Karpas-422 (cell line): Measurements from ENCODE around the gene ACOT7. TPM values are rescaled to one million over a fixed set of nuclear protein-coding genes. Genes with fewer than 3 reads are reported as not detected.

ENCODE experiments used
- DNase-seq: peaks from one replicate; pipeline ENCODE4 v3.0.0-alpha.2; 2015
- H2AFZ ChIP-seq: fragments of 200-600 bp; sonication (generic); 2 replicates; pipeline ENCODE4 v1.6.1; 2014; ENCODE audit warnings: antibody characterized with exemption, low read length, mixed read lengths
- H3K27ac ChIP-seq: fragments of 200-600 bp; sonication (generic); 2 replicates; pipeline ENCODE4 v1.5.1; 2014; ENCODE audit warnings: mild to moderate bottlenecking, low read length, moderate library complexity
- H3K27me3 ChIP-seq: fragments of 200-600 bp; sonication (generic); 2 replicates; pipeline ENCODE4 v1.6.1; 2014; ENCODE audit warnings: low read length, mixed read lengths
- H3K36me3 ChIP-seq: fragments of 200-600 bp; sonication (generic); 2 replicates; pipeline ENCODE4 v1.6.1; 2014; ENCODE audit warnings: low read length, mixed read lengths; ENCODE audit not compliant: insufficient read depth
- H3K4me1 ChIP-seq: fragments of 200-600 bp; sonication (generic); 2 replicates; pipeline ENCODE4 v1.6.1; 2014; ENCODE audit warnings: mild to moderate bottlenecking, low read length, mixed read lengths
- H3K4me2 ChIP-seq: fragments of 200-600 bp; sonication (generic); 2 replicates; pipeline ENCODE4 v1.6.1; 2014; ENCODE audit warnings: low read length, low read depth, mild to moderate bottlenecking; ENCODE audit not compliant: poor library complexity, severe bottlenecking
- H3K4me3 ChIP-seq: fragments of 200-600 bp; sonication (generic); 2 replicates; pipeline ENCODE4 v1.5.1; 2014; ENCODE audit warnings: mild to moderate bottlenecking, antibody characterized with exemption, low read length, mixed read lengths
- H3K79me2 ChIP-seq: fragments of 200-600 bp; sonication (generic); 2 replicates; pipeline ENCODE4 v1.6.1; 2014; ENCODE audit warnings: mild to moderate bottlenecking, low read length, mixed read lengths
- H3K9ac ChIP-seq: fragments of 200-600 bp; sonication (generic); 2 replicates; pipeline ENCODE4 v1.6.0; 2014; ENCODE audit warnings: low read length
- H3K9me2 ChIP-seq: fragments of 200-600 bp; sonication (generic), shearing (Covaris generic); replicated peaks from 2 replicates; pipeline ENCODE4 v1.6.0; 2014; ENCODE audit warnings: mild to moderate bottlenecking, low read length, moderate library complexity; ENCODE audit not compliant: insufficient read depth
- H3K9me3 ChIP-seq: fragments of 300-700, 200-600 bp; sonication (generic); 2 replicates; pipeline ENCODE4 v1.6.1; 2014; ENCODE audit warnings: low read length, mixed read lengths
- H4K20me1 ChIP-seq: fragments of 200-600 bp; sonication (generic); 2 replicates; pipeline ENCODE4 v1.6.1; 2014; ENCODE audit warnings: mild to moderate bottlenecking, antibody characterized with exemption, low read length, low read depth; ENCODE audit not compliant: insufficient read depth
- total RNA-seq: library from RNA; depleted of rRNA; stranded (reverse); fragments of >200 nt; shearing (Covaris generic); gene quantifications from 2 replicates; pipeline ENCODE4 v1.2.3, GENCODE V29; 2014; ENCODE audit warnings: low replicate concordance

Gene ACOT7
- total RNA-seq, 1 experiment from 2014 or later: 11.8 TPM

- no peak overlapping the region; the same call in 1 of the 2 replicates for H3K4me3 ChIP-seq
- H2AFZ ChIP-seq: 0 out of 2 replicates have a peak overlapping the region, but pooled peaks have one; percentile 23
- no peak overlapping the region for H3K9ac ChIP-seq
Observed at GRCh38 chr1:6414443-6414844, 20.9 kb upstream of the ACOT7 start.

GRCh38 chr1:6412896-6413295 lies 19.3 kb upstream of the ACOT7 start:
- Histone ChIP-seq H3K27ac (no peak overlapping the region), H3K4me3 (no peak overlapping the region), H3K36me3 (no peaks in the 10 kb centered on the region), H3K79me2 (no peaks in the 10 kb centered on the region), H3K4me1 (peaks cover 4% of the 10 kb centered on the region; the same call in 1 of the 2 replicates), H3K9me2 (no peaks in the 10 kb centered on the region), H3K4me2 (no peak overlapping the region), H3K9me3 (no peaks in the 10 kb centered on the region), H4K20me1 (no peaks in the 10 kb centered on the region), H3K27me3 (no peaks in the 10 kb centered on the region; the same call in 1 of the 2 replicates), H2AFZ (no peak overlapping the region), H3K9ac (no peak overlapping the region)
- no peak for DNase-seq

More at GRCh38 chr1:6414443-6414844, 20.9 kb upstream of the ACOT7 start:
- peaks cover 4% of the 10 kb centered on the region; the same call in 1 of the 2 replicates for H3K4me1 ChIP-seq
- no peaks in the 10 kb centered on the region for H3K9me2 ChIP-seq
- peak overlapping the region; percentile 22 for H3K4me2 ChIP-seq
- no peaks in the 10 kb centered on the region for H3K36me3 ChIP-seq
- no peak overlapping the region for H3K27ac ChIP-seq
- no peaks in the 10 kb centered on the region; the same call in 1 of the 2 replicates for H3K27me3 ChIP-seq
- H3K79me2 ChIP-seq: no peaks in the 10 kb centered on the region
- H4K20me1 ChIP-seq: no peaks in the 10 kb centered on the region
- H3K9me3 ChIP-seq: no peaks in the 10 kb centered on the region
- peak; percentile 77 for DNase-seq

GRCh38 chr1:6410248-6410893 lies 16.8 kb upstream of the ACOT7 start:
- Histone ChIP-seq H4K20me1 (0 out of 2 replicates have a peak, but pooled peaks cover 1% of the 10 kb centered on the region), H3K4me3 (no peak overlapping the region), H3K4me2 (no peak overlapping the region), H3K36me3 (no peaks in the 10 kb centered on the region), H3K9ac (no peak overlapping the region), H2AFZ (no peak overlapping the region), H3K9me3 (no peaks in the 10 kb centered on the region), H3K27me3 (no peaks in the 10 kb centered on the region; the same call in 1 of the 2 replicates), H3K9me2 (no peaks in the 10 kb centered on the region), H3K27ac (no peak overlapping the region), H3K79me2 (no peaks in the 10 kb centered on the region), H3K4me1 (peaks cover 4% of the 10 kb centered on the region; the same call in 1 of the 2 replicates)
- no peak for DNase-seq

- H3K4me1 ChIP-seq: peaks cover 3% of the 10 kb centered on the region; the same call in 1 of the 2 replicates
- H2AFZ ChIP-seq: no peak overlapping the region
- no peaks in the 10 kb centered on the region for H3K79me2 ChIP-seq
- no peak overlapping the region for H3K27ac ChIP-seq
- no peak overlapping the region for H3K9ac ChIP-seq
- H3K4me2 ChIP-seq: no peak overlapping the region
- H3K9me2 ChIP-seq: no peaks in the 10 kb centered on the region
- no peaks in the 10 kb centered on the region for H3K9me3 ChIP-seq
- H4K20me1 ChIP-seq: 0 out of 2 replicates have a peak, but pooled peaks cover 7% of the 10 kb centered on the region
- H3K36me3 ChIP-seq: no peaks in the 10 kb centered on the region
- no peaks in the 10 kb centered on the region; the same call in 1 of the 2 replicates for H3K27me3 ChIP-seq
- no peak for DNase-seq
- H3K4me3 ChIP-seq: no peak overlapping the region
Observed at GRCh38 chr1:6409733-6410132, 16.2 kb upstream of the ACOT7 start.

GRCh38 chr1:6409053-6409452 lies 15.5 kb upstream of the ACOT7 start:
- no peak overlapping the region for H2AFZ ChIP-seq
- 0 out of 2 replicates have a peak, but pooled peaks cover 7% of the 10 kb centered on the region for H4K20me1 ChIP-seq
- H3K4me3 ChIP-seq: no peak overlapping the region
- H3K4me2 ChIP-seq: no peak overlapping the region
- no peak overlapping the region for H3K9ac ChIP-seq
- no peak overlapping the region for H3K27ac ChIP-seq
- H3K9me3 ChIP-seq: no peaks in the 10 kb centered on the region
- no peaks in the 10 kb centered on the region for H3K36me3 ChIP-seq
- H3K79me2 ChIP-seq: no peaks in the 10 kb centered on the region
- H3K4me1 ChIP-seq: no peaks in the 10 kb centered on the region
- DNase-seq: no peak
- no peaks in the 10 kb centered on the region for H3K9me2 ChIP-seq
- no peaks in the 10 kb centered on the region; the same call in 1 of the 2 replicates for H3K27me3 ChIP-seq

- Histone ChIP-seq H3K9me2 (no peaks in the 10 kb centered on the region), H3K36me3 (no peaks in the 10 kb centered on the region), H4K20me1 (0 out of 2 replicates have a peak, but pooled peaks cover 7% of the 10 kb centered on the region), H3K4me3 (no peak overlapping the region), H3K79me2 (no peaks in the 10 kb centered on the region), H3K27ac (no peak overlapping the region), H3K9me3 (no peaks in the 10 kb centered on the region), H3K27me3 (no peaks in the 10 kb centered on the region; the same call in 1 of the 2 replicates), H2AFZ (no peak overlapping the region), H3K4me2 (no peak overlapping the region), H3K9ac (no peak overlapping the region), H3K4me1 (no peaks in the 10 kb centered on the region)
- DNase-seq: no peak
Observed at GRCh38 chr1:6408023-6408422, 14.5 kb upstream of the ACOT7 start.

GRCh38 chr1:6401673-6402072 lies 8.1 kb upstream of the ACOT7 start:
- DNase-seq: no peak
- Histone ChIP-seq H4K20me1 (0 out of 2 replicates have a peak, but pooled peaks cover 7% of the 10 kb centered on the region), H3K9ac (no peak overlapping the region), H3K4me2 (no peak overlapping the region), H3K4me1 (no peaks in the 10 kb centered on the region), H3K9me2 (no peaks in the 10 kb centered on the region), H3K79me2 (no peaks in the 10 kb centered on the region), H3K27me3 (no peaks in the 10 kb centered on the region), H3K36me3 (no peaks in the 10 kb centered on the region), H3K27ac (no peak overlapping the region), H3K9me3 (no peaks in the 10 kb centered on the region), H2AFZ (no peak overlapping the region), H3K4me3 (no peak overlapping the region)

GRCh38 chr1:6399294-6399693 lies 5.7 kb upstream of the ACOT7 start:
- Histone ChIP-seq H3K4me2 (no peak overlapping the region), H2AFZ (no peak overlapping the region), H4K20me1 (no peaks in the 10 kb centered on the region), H3K9me3 (no peaks in the 10 kb centered on the region), H3K27ac (no peak overlapping the region), H3K36me3 (no peaks in the 10 kb centered on the region), H3K79me2 (no peaks in the 10 kb centered on the region), H3K9ac (no peak overlapping the region), H3K4me3 (no peak overlapping the region), H3K27me3 (no peaks in the 10 kb centered on the region), H3K4me1 (peaks cover 1% of the 10 kb centered on the region), H3K9me2 (no peaks in the 10 kb centered on the region)
- DNase-seq: no peak
